MM.1S (cell line): ENCODE results near the gene SLC6A11.

Experiments used
- CTCF ChIP-seq: fragments of 300-600 bp; sonication (generic); IDR thresholded peaks from 2 replicates; pipeline ENCODE4 v1.5.1; 2016; ENCODE audit warnings: antibody characterized with exemption, low read length, mixed read lengths
- EZH2phosphoT487 ChIP-seq: fragments of 300-600 bp; sonication (generic); IDR thresholded peaks from 2 replicates; pipeline ENCODE4 v1.6.1; 2018; ENCODE audit warnings: antibody characterized with exemption, low read length

- no peak for TF ChIP-seq CTCF
- no peak for TF ChIP-seq EZH2phosphoT487
Measured at GRCh38 chr3:10939556-10939955, 123.5 kb downstream of the SLC6A11 start.
